ENCODE measurements around the gene ANAPC2.

Gene ANAPC2

GRCh38 chr9:137227054-137227852, 38.9 kb upstream of the ANAPC2 start, which contains the start of gene RNF224:
TSS of gene RNF224 (plus strand) at chr9:137227502. CDS start at chr9:137228336, 834 bp downstream.
- peak; percentile 90 for DNase-seq

GRCh38 chr9:137226338-137227053, 38.1 kb upstream of the ANAPC2 start:
- peak in 1 of 2 experiments; percentile 23 for DNase-seq

GRCh38 chr9:137225699-137226331, 37.5 kb upstream of the ANAPC2 start:
- no peak for DNase-seq

- DNase-seq: peak in 1 of 2 experiments; percentile 42
Observed at GRCh38 chr9:137224830-137225694, 36.7 kb upstream of the ANAPC2 start, which contains the start of gene CYSRT1. TSS of gene CYSRT1 (plus strand) at chr9:137225174. CDS start at chr9:137225622, 448 bp downstream.

GRCh38 chr9:137223078-137223970, 35.0 kb upstream of the ANAPC2 start:
- DNase-seq: peak; percentile 99

GRCh38 chr9:137222190-137223077, 34.1 kb upstream of the ANAPC2 start, which contains the start of gene RNF208:
TSS of gene RNF208 (minus strand) at chr9:137222240. CDS start at chr9:137221212, 1,028 bp downstream.
- peak; percentile 53 to 58 for DNase-seq

GRCh38 chr9:137221506-137222111, 33.2 kb upstream of the ANAPC2 start:
- DNase-seq: no peak

GRCh38 chr9:137221095-137221505, 32.7 kb upstream of the ANAPC2 start:
- no peak for DNase-seq

GRCh38 chr9:137220317-137221094, 32.1 kb upstream of the ANAPC2 start:
- DNase-seq: no peak

- DNase-seq: no peak
Observed at GRCh38 chr9:137219757-137220316, 31.5 kb upstream of the ANAPC2 start.

- DNase-seq: peak in 1 of 2 experiments; percentile 19
Observed at GRCh38 chr9:137218754-137219271, 30.5 kb upstream of the ANAPC2 start.

GRCh38 chr9:137218212-137218753, 29.9 kb upstream of the ANAPC2 start:
- no peak for DNase-seq

GRCh38 chr9:137217276-137218211, 29.2 kb upstream of the ANAPC2 start:
- DNase-seq: no peak

- no peak for DNase-seq
Observed at GRCh38 chr9:137216188-137216965, 28.0 kb upstream of the ANAPC2 start.

GRCh38 chr9:137215196-137215986, 27.0 kb upstream of the ANAPC2 start:
- DNase-seq: no peak

All from activated T-cell treated with anti-CD3 and anti-CD28 coated beads, Interleukin-2, amount 50 U/mL, for 48 hours (primary cell).